HG03025 (cell line): ENCODE data around the gene PIH1D1.
"Not testable (repeated sequence)": the region's sequence is repeated elsewhere in the genome, so short reads cannot be mapped to it uniquely, and the experiment has no call there.

ENCODE experiments used
- ATAC-seq: cut with Tn5 transposase; IDR thresholded peaks from one replicate; pipeline ENCODE4 v1.9.1; 2021; ENCODE audit warnings: mild to moderate bottlenecking, moderate library complexity; ENCODE audit not compliant: unreplicated experiment, low FRiP score

Gene PIH1D1

GRCh38 chr19:49481020-49481683 is 29.5 kb upstream of the PIH1D1 start:
- no peak for ATAC-seq

- no peak for ATAC-seq
These were observed 28.5 kb upstream of the PIH1D1 start for GRCh38 chr19:49479975-49480628.

- no peak for ATAC-seq
These were observed 24.6 kb upstream of the PIH1D1 start for GRCh38 chr19:49475995-49476880.

- ATAC-seq, result no peak
These were observed 23.7 kb upstream of the PIH1D1 start for GRCh38 chr19:49475191-49475917.

- no peak for ATAC-seq
These were observed 22.9 kb upstream of the PIH1D1 start for GRCh38 chr19:49474542-49474924.

GRCh38 chr19:49473868-49474541 is 22.4 kb upstream of the PIH1D1 start, which contains the start of gene FLT3LG:
TSS of gene FLT3LG (plus strand) at chr19:49474215. CDS start at chr19:49474640, 425 bp downstream.
- no peak for ATAC-seq

GRCh38 chr19:49473501-49473867 is 21.9 kb upstream of the PIH1D1 start:
- not testable (repeated sequence) for ATAC-seq

- no peak for ATAC-seq
These were observed 21.3 kb upstream of the PIH1D1 start for GRCh38 chr19:49472936-49473335.

- no peak for ATAC-seq
These were observed 19.0 kb upstream of the PIH1D1 start for GRCh38 chr19:49470615-49470978.

GRCh38 chr19:49469828-49470614 is 18.4 kb upstream of the PIH1D1 start:
- ATAC-seq, result no peak

GRCh38 chr19:49468746-49469447 is 17.3 kb upstream of the PIH1D1 start:
- ATAC-seq, result peak; percentile 42

GRCh38 chr19:49468199-49468598 is 16.6 kb upstream of the PIH1D1 start:
- no peak for ATAC-seq

GRCh38 chr19:49465371-49465770 is 13.8 kb upstream of the PIH1D1 start:
- ATAC-seq, result no peak

GRCh38 chr19:49463960-49464740 is 12.5 kb upstream of the PIH1D1 start:
- no peak for ATAC-seq

- ATAC-seq, result no peak
These were observed 10.9 kb upstream of the PIH1D1 start for GRCh38 chr19:49462492-49462891.

- ATAC-seq, result no peak
These were observed 10.0 kb upstream of the PIH1D1 start for GRCh38 chr19:49461656-49462055.

GRCh38 chr19:49461130-49461529 is 9.5 kb upstream of the PIH1D1 start:
- ATAC-seq, result not testable (repeated sequence)

GRCh38 chr19:49459388-49459787 is 7.8 kb upstream of the PIH1D1 start:
- ATAC-seq, result no peak
